Panc1 (cell line): ENCODE results near the gene GALT. TPM values are rescaled to one million over a fixed set of nuclear protein-coding genes. Genes with fewer than 3 reads are reported as not detected.

Experiments
- ATAC-seq: fragments of 200-7000 bp; cut with Tn5 transposase; 2 replicates; pipeline ENCODE4 v1.9.1; 2020; ENCODE audit warnings: mild to moderate bottlenecking, moderate library complexity
- BruUV-seq: library from RNA; stranded (reverse); fragments of 400-500 nt; replicated peaks from 2 replicates; lab custom pipeline; 2021; lab: Mats Ljungman, UMichigan
- CTCF ChIA-PET: fragments of 300-600 bp; sonication (Branson Sonifier 250); formaldehyde crosslinking; loops from one replicate; lab custom pipeline; 2022; ENCODE audit warnings: antibody characterized with exemption; lab: Charles Lee
- POLR2A ChIA-PET: fragments of 300-600 bp; sonication (Branson Sonifier 250); formaldehyde crosslinking; loops from one replicate; lab custom pipeline; 2022; ENCODE audit warnings: antibody characterized with exemption; lab: Charles Lee
- DNase-seq: peaks from one replicate; pipeline ENCODE4 v3.0.0-alpha.2; 2010; ENCODE audit warnings: low read depth, low spot score
- H3K27ac ChIP-seq: 2 replicates; pipeline ENCODE4 v1.5.1; 2011; ENCODE audit warnings: mild to moderate bottlenecking, low read length, inconsistent platforms
- H3K27me3 ChIP-seq: fragments of 200-500 bp; sonication (Bioruptor generic); 2 replicates; pipeline ENCODE4 v1.6.0; 2014; ENCODE audit warnings: low read length, inconsistent platforms; ENCODE audit not compliant: control insufficient read depth, insufficient read depth
- H3K36me3 ChIP-seq: fragments of 200-500 bp; sonication (Bioruptor generic); 2 replicates; pipeline ENCODE4 v1.5.1; 2014; ENCODE audit warnings: inconsistent platforms, mild to moderate bottlenecking, low read length, moderate library complexity; ENCODE audit not compliant: control insufficient read depth, insufficient read depth
- H3K4me1 ChIP-seq: 2 replicates; pipeline ENCODE4 v1.5.1; 2011; ENCODE audit warnings: inconsistent platforms, mild to moderate bottlenecking, low read length, moderate library complexity; ENCODE audit not compliant: control insufficient read depth, insufficient read depth
- H3K4me3 ChIP-seq, 2 experiments: 2 replicates each; pipeline ENCODE4 v1.5.1; 2011 to 2012; ENCODE audit warnings: low read depth in 2 of 2, low read length in 2 of 2, mild to moderate bottlenecking in 2 of 2, inconsistent platforms in 1 of 2, moderate library complexity in 1 of 2
- H3K9me3 ChIP-seq: fragments of 200-500 bp; sonication (Bioruptor generic); 2 replicates; pipeline ENCODE4 v1.5.1; 2014; ENCODE audit warnings: low read depth, mild to moderate bottlenecking, inconsistent platforms, low read length, moderate library complexity; ENCODE audit not compliant: control insufficient read depth, insufficient read depth
- CTCF ChIP-seq: fragments of 450-650 bp; IDR thresholded peaks from 2 replicates; pipeline ENCODE4 v1.5.1; 2017; ENCODE audit warnings: mild to moderate bottlenecking
- POLR2AphosphoS5 ChIP-seq: IDR thresholded peaks from 2 replicates; pipeline ENCODE4 v1.6.1; 2012; ENCODE audit warnings: mild to moderate bottlenecking, low read depth, low read length, moderate library complexity
- REST ChIP-seq, 2 experiments: IDR thresholded peaks; 2 replicates each; pipeline ENCODE4 v1.6.1; 2011 to 2012; ENCODE audit warnings: low read depth in 2 of 2, control low read depth in 1 of 2, low read length in 1 of 2, mild to moderate bottlenecking in 1 of 2, moderate library complexity in 1 of 2; ENCODE audit not compliant: insufficient read depth in 1 of 2
- SIN3A ChIP-seq: IDR thresholded peaks from 2 replicates; pipeline ENCODE4 v1.6.1; 2012; ENCODE audit warnings: low read depth, mild to moderate bottlenecking, low read length, moderate library complexity, borderline replicate concordance; ENCODE audit not compliant: insufficient read depth
- TCF7L2 ChIP-seq: IDR thresholded peaks from 2 replicates; pipeline ENCODE4 v1.6.1; 2011; ENCODE audit warnings: mild to moderate bottlenecking, low read depth, low read length, inconsistent platforms
- in situ Hi-C: cut with HindIII; loops from 2 replicates; pipeline ENCODE4 v1.10.0; 2016; ENCODE audit warnings: low sequenced_read_pairs, low pct_unique_long_range_greater_than_20kb
- intact Hi-C: fragments of 100-400 bp; cut with micrococcal nuclease; formaldehyde crosslinking; loops from one replicate; pipeline ENCODE4 v1.10.0; 2022; ENCODE audit not compliant: unreplicated experiment
- total RNA-seq: library from RNA; stranded (reverse); gene quantifications from one replicate; pipeline ENCODE4 v1.2.1, GENCODE V29; 2021; ENCODE audit not compliant: unreplicated experiment

Gene GALT
- total RNA-seq, 1 experiment from 2014 or later, result 42.5 TPM

DNA sequence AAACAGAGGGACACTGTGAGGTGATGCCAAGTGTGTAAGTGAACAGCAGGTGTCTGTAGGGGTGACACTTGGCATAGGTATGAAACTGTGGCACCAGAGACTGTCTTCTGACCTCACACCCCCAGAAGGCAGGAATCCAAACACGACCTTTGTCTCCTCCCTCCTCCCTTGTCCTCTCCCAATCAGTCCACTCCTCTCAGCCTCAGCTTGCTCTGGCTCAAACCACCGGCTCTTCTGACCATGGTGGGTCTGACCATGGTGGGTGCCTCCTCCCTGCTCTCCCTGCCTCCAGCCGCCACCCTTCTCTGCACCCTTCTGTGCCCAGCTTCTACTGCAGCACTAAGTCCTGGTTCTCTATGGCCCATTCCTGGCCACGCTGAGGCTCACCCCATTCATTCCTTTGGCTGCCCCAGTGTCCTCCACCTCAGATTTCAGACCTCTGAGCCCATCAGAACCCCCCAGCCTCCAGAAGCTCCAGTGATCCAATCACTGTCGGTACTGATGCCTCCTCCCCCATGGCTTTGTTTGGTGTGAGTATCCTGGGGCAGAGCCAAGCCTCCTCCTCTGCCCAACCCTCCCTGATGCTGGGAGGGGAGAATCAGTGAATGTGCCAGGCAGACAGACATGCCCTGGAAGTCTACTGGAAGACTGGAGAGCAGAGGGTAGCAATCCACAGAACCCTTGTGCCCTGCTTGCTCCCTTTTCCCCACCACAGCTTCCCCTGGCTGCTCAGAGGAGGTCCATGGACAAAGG, 15.9 kb upstream of the GALT start:
- intact Hi-C loops, result no loop called here
- Histone ChIP-seq H3K27ac (no peak overlapping the region), H3K9me3 (no peaks in the 10 kb centered on the region), H3K4me1 (peaks cover 3% of the 10 kb centered on the region; the same call in 1 of the 2 replicates), H3K27me3 (peaks cover 13% of the 10 kb centered on the region), H3K4me3 (no peak overlapping the region), H3K36me3 (no peaks in the 10 kb centered on the region)
- no TSS peak for BruUV-seq
- POLR2A ChIA-PET, result no interaction called here
- TF ChIP-seq SIN3A (no peak), REST (IDR thresholded peaks at IDR 0.05; ENCODE audit: insufficient read depth in 1 of 2, low read depth in 2 of 2, low read length in 1 of 2) (no peak), TCF7L2 (no peak), CTCF (no peak), POLR2AphosphoS5 (no peak)
- no peak for DNase-seq
- CTCF ChIA-PET, result interaction anchor here (0.9 to 1.0 kb wide), 2 partner anchors 19 to 72 kb away, joined by 3 read pairs; no protein-coding TSS in a partner anchor
- ATAC-seq, result no peak
- in situ Hi-C loops, result no loop called here

DNA sequence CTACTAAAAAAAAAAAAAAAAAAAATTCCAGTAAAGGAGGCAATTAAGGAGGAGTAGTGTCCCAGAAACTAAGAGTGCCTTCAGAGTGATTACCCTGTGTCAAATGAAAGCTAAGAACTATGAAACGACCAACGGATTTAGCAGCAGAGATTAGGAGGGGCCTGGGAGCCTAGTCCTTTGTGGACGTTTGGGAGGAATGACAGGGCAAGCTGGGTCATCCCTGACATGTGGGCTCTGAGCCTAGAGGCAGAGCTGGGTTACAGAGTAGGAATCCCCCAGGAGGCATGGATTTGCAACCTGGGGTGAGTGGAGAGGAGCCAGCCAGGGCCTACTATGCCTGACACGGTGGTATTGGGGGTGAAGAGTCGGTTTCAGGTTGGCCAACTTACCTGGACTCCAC, 13.3 kb upstream of the GALT start:
- CTCF ChIA-PET, result interaction anchor here (0.7 to 1.8 kb wide), 6 partner anchors 12 to 29 kb away, joined by 4 to 9 read pairs (median 6); partner anchors contain the start of gene RPP25L
- intact Hi-C loops, result no loop called here
- POLR2A ChIA-PET, result interaction anchor here (0.6 kb wide), 1 partner anchor 356 kb away, joined by 3 read pairs; no protein-coding TSS in a partner anchor
- peaks cover 9% of the 10 kb centered on the region for H3K27me3 ChIP-seq
- no peak for TF ChIP-seq POLR2AphosphoS5
- no peak for TF ChIP-seq REST (IDR thresholded peaks at IDR 0.05; ENCODE audit: insufficient read depth in 1 of 2, low read depth in 2 of 2, low read length in 1 of 2)
- TF ChIP-seq CTCF, result no peak
- TF ChIP-seq TCF7L2, result no peak
- TF ChIP-seq SIN3A, result no peak
- H3K4me1 ChIP-seq, result peaks cover 11% of the 10 kb centered on the region
- H3K27ac ChIP-seq, result no peak overlapping the region
- H3K4me3 ChIP-seq, result no peak overlapping the region
- no TSS peak for BruUV-seq
- no peak for ATAC-seq
- no peaks in the 10 kb centered on the region for H3K36me3 ChIP-seq
- in situ Hi-C loops, result no loop called here
- no peak for DNase-seq
- no peaks in the 10 kb centered on the region for H3K9me3 ChIP-seq
